Activated gamma-delta T cell treated with anti-CD3 and anti-CD28 coated beads, Interleukin-2, amount 50 U/mL, for 16 hours (primary cell): ENCODE results near the gene OR2AG1.

Experiments
- DNase-seq: peaks from one replicate; pipeline ENCODE4 v3.0.0-alpha.2; 2020; ENCODE audit warnings: low read depth

The OR2AG1 gene

GRCh38 chr11:6782720-6783119 lies at the start of gene OR2AG1:
Gene OR2AG1, plus strand, starts transcription at chr11:6783020. Its CDS starts 2,018 bp downstream, at chr11:6785038.
- DNase-seq, result no peak

GRCh38 chr11:6733326-6734275 lies 49.2 kb upstream of the OR2AG1 start:
- no peak for DNase-seq

- DNase-seq, result no peak
Measured at GRCh38 chr11:6734616-6735015, 48.2 kb upstream of the OR2AG1 start.

GRCh38 chr11:6735306-6735705 lies 47.5 kb upstream of the OR2AG1 start:
- DNase-seq, result no peak

GRCh38 chr11:6736495-6737121 lies 46.2 kb upstream of the OR2AG1 start:
- DNase-seq, result no peak

GRCh38 chr11:6737872-6738466 lies 44.9 kb upstream of the OR2AG1 start:
- DNase-seq, result peak; percentile 58

- no peak for DNase-seq
Measured at GRCh38 chr11:6738590-6738989, 44.2 kb upstream of the OR2AG1 start.

GRCh38 chr11:6742260-6742659 lies 40.6 kb upstream of the OR2AG1 start:
- no peak for DNase-seq

- no peak for DNase-seq
Measured at GRCh38 chr11:6745018-6745417, 37.8 kb upstream of the OR2AG1 start.

GRCh38 chr11:6745465-6746015 lies 37.3 kb upstream of the OR2AG1 start:
- no peak for DNase-seq

GRCh38 chr11:6746086-6746618 lies 36.7 kb upstream of the OR2AG1 start:
- peak; percentile 19 for DNase-seq

GRCh38 chr11:6746626-6747025 lies 36.2 kb upstream of the OR2AG1 start:
- no peak for DNase-seq

GRCh38 chr11:6747097-6747668 lies 35.6 kb upstream of the OR2AG1 start:
- no peak for DNase-seq

- DNase-seq, result no peak
Measured at GRCh38 chr11:6755303-6755952, 27.4 kb upstream of the OR2AG1 start.

GRCh38 chr11:6755953-6756347 lies 26.9 kb upstream of the OR2AG1 start:
- no peak for DNase-seq

- peak; percentile 38 for DNase-seq
Measured at GRCh38 chr11:6757373-6757967, 25.4 kb upstream of the OR2AG1 start.

GRCh38 chr11:6771926-6772893 lies 10.6 kb upstream of the OR2AG1 start, which contains the start of gene OR2AG2:
Gene OR2AG2, minus strand, starts transcription at chr11:6771976. Its CDS starts 3,019 bp downstream, at chr11:6768957.
- DNase-seq, result no peak

GRCh38 chr11:6778518-6778917 lies 4.3 kb upstream of the OR2AG1 start:
- no peak for DNase-seq

GRCh38 chr11:6780829-6781228 lies 2.0 kb upstream of the OR2AG1 start:
- DNase-seq, result no peak

- DNase-seq, result no peak
Measured at GRCh38 chr11:6790546-6790945, 7.7 kb downstream of the OR2AG1 start.
